MM.1S (cell line): ENCODE data around the gene SORL1-AS1.

ENCODE experiments used
- DNase-seq: peaks from one replicate; pipeline ENCODE4 v3.0.0-alpha.2; 2015
- H2AFZ ChIP-seq: fragments of 300-600 bp; sonication (generic); 2 replicates; pipeline ENCODE4 v1.6.0; 2016; ENCODE audit warnings: antibody characterized with exemption, low read length
- H3F3A ChIP-seq: fragments of 300-600 bp; sonication (generic); 2 replicates; pipeline ENCODE4 v1.6.1; 2016; ENCODE audit warnings: mild to moderate bottlenecking, antibody characterized with exemption, low read length, moderate library complexity, mixed read lengths; ENCODE audit not compliant: insufficient read depth
- H3K27ac ChIP-seq: fragments of 300-600 bp; sonication (generic); 2 replicates; pipeline ENCODE4 v1.5.1; 2016; ENCODE audit warnings: mild to moderate bottlenecking, low read length
- H3K27me3 ChIP-seq: fragments of 300-600 bp; sonication (generic); replicated peaks from 2 replicates; pipeline ENCODE4 v1.6.0; 2016; ENCODE audit warnings: low read length; ENCODE audit not compliant: insufficient read depth
- H3K36me3 ChIP-seq: fragments of 300-600 bp; sonication (generic); replicated peaks from 2 replicates; pipeline ENCODE4 v1.6.1; 2016; ENCODE audit warnings: mild to moderate bottlenecking, low read length, mixed read lengths; ENCODE audit not compliant: insufficient read depth
- H3K4me1 ChIP-seq: fragments of 300-600 bp; sonication (generic); 2 replicates; pipeline ENCODE4 v1.6.1; 2016; ENCODE audit warnings: low read length, mixed read lengths
- H3K4me2 ChIP-seq: fragments of 300-600 bp; sonication (generic); 2 replicates; pipeline ENCODE4 v1.6.0; 2016; ENCODE audit warnings: low read depth, low read length
- H3K4me3 ChIP-seq: fragments of 300-600 bp; sonication (generic); 2 replicates; pipeline ENCODE4 v1.5.1; 2016; ENCODE audit warnings: low read length, mixed read lengths
- H3K79me2 ChIP-seq: fragments of 300-600 bp; sonication (generic); 2 replicates; pipeline ENCODE4 v1.6.1; 2016; ENCODE audit warnings: mixed run types, low read length, mixed read lengths
- H3K9ac ChIP-seq: fragments of 300-600 bp; sonication (generic); 2 replicates; pipeline ENCODE4 v1.6.1; 2016; ENCODE audit warnings: low read length, mixed read lengths
- H3K9me2 ChIP-seq: fragments of 300-600 bp; sonication (generic); replicated peaks from 2 replicates; pipeline ENCODE4 v1.6.1; 2016; ENCODE audit warnings: mild to moderate bottlenecking, low read length, mixed read lengths; ENCODE audit not compliant: insufficient read depth
- H3K9me3 ChIP-seq: fragments of 300-600 bp; sonication (generic); replicated peaks from 2 replicates; pipeline ENCODE4 v1.6.1; 2016; ENCODE audit warnings: mild to moderate bottlenecking, low read length, mixed read lengths; ENCODE audit not compliant: insufficient read depth
- H4K20me1 ChIP-seq: fragments of 300-600 bp; sonication (generic); 2 replicates; pipeline ENCODE4 v1.6.1; 2016; ENCODE audit warnings: mild to moderate bottlenecking, low read length, moderate library complexity, mixed read lengths; ENCODE audit not compliant: insufficient read depth
- CTCF ChIP-seq: fragments of 300-600 bp; sonication (generic); IDR thresholded peaks from 2 replicates; pipeline ENCODE4 v1.5.1; 2016; ENCODE audit warnings: antibody characterized with exemption, low read length, mixed read lengths
- EZH2 ChIP-seq: fragments of 300-600 bp; sonication (generic); optimal IDR thresholded peaks from 2 replicates; pipeline ENCODE3; 2017; ENCODE audit warnings: low read depth, mild to moderate bottlenecking, antibody characterized with exemption, low read length, mixed read lengths
- EZH2phosphoT487 ChIP-seq: fragments of 300-600 bp; sonication (generic); IDR thresholded peaks from 2 replicates; pipeline ENCODE4 v1.6.1; 2018; ENCODE audit warnings: antibody characterized with exemption, low read length

SORL1-AS1 gene

DNA sequence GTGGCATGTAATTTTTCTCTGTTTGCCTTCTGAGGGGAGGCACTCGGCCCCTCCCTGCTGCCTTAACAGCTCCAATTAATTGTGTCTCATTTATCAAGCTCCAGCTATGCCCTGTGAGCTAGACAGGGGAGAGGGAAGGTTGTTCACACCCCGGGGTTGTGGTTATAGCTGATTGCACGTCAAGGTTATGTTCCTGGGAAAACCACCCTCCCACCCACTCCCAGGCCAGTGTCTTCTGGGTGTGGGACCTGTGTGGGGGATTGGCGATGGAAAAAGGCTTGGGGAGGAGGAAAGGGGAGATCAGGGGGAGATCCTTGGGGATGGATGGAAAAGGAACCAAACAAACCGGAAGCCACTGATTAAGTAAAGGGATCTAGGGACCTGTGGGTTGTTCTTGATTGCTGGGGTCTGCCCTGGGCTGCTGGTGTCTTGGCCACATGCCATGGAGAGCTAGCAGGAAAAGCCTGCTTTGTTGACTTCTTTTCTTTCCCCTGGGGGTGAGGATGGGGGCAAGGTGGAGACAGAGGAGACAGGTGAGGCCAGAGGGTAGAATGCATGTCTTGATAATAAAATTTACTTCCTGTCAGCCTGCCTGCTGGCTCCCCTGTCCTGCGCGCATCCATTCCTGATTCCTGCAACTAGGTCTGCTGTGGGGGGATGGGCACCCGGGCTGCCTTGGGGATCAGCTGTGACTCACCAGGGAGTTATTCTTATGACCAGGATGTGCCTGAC is 13.5 kb upstream of the SORL1-AS1 start:
- Histone ChIP-seq H3F3A (no peaks in the 10 kb centered on the region), H3K9me2 (no peaks in the 10 kb centered on the region), H3K79me2 (no peaks in the 10 kb centered on the region), H3K27ac (no peak overlapping the region), H3K9ac (no peak overlapping the region), H3K4me2 (no peak overlapping the region), H3K4me1 (no peaks in the 10 kb centered on the region), H3K9me3 (no peaks in the 10 kb centered on the region), H3K36me3 (no peaks in the 10 kb centered on the region), H3K27me3 (no peaks in the 10 kb centered on the region), H2AFZ (no peak overlapping the region), H4K20me1 (no peaks in the 10 kb centered on the region), H3K4me3 (no peak overlapping the region)
- DNase-seq: no peak
- TF ChIP-seq EZH2 (no peak), EZH2phosphoT487 (no peak), CTCF (no peak)

DNA sequence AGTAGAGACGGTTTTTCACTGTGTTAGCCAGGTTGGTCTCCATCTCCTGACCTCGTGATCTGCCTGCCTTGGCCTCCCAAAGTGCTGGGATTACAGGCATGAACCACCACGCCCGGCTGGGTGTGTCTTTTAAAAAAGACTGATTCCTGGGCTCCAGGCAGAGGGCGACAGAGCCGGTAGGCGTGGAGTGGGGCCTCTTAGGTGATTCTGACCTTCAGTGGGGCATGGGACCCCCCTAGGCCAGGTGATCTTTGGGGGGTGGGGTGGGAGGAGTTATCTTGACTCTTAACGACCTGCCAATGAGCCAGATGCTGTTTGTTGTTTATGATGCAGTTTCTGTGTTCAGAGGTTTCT is 12.9 kb upstream of the SORL1-AS1 start:
- H3K79me2 ChIP-seq: no peaks in the 10 kb centered on the region
- no peaks in the 10 kb centered on the region for H3K9me2 ChIP-seq
- no peak for DNase-seq
- no peak overlapping the region for H3K4me3 ChIP-seq
- TF ChIP-seq EZH2: no peak
- TF ChIP-seq CTCF: no peak
- no peak for TF ChIP-seq EZH2phosphoT487
- no peak overlapping the region for H3K27ac ChIP-seq
- H3K4me2 ChIP-seq: no peak overlapping the region
- no peak overlapping the region for H2AFZ ChIP-seq
- no peaks in the 10 kb centered on the region for H4K20me1 ChIP-seq
- no peaks in the 10 kb centered on the region for H3K4me1 ChIP-seq
- no peaks in the 10 kb centered on the region for H3K9me3 ChIP-seq
- H3K36me3 ChIP-seq: no peaks in the 10 kb centered on the region
- no peaks in the 10 kb centered on the region for H3K27me3 ChIP-seq
- no peaks in the 10 kb centered on the region for H3F3A ChIP-seq
- H3K9ac ChIP-seq: no peak overlapping the region

DNA sequence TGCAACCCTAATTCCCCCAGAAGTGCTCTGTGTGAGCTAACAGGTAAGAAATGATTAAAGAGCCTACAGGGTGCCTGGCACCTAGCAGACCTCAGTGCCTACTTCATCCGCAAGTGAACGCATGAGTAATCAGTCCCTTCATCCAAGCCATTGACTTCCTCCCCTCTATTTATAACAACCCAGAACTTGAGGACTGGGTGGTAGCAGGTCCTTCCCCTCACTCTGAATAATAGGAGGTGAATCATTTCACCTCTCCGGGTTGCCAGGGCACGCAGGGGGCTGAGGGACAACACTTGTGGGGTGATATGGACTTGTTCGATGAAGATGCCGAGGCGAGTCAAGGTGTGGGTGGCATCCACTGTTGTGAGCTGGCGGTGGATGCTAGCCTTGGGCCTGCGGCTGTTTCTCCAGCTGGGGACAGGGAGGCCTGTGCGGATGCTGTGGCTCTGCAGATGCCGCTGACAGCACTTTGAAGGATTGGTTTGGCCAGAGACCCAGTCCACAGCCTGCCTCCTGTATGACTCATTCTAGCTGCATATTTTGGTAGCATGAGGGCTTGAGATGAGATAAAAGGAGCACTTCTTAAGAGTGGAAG is 11.7 kb upstream of the SORL1-AS1 start:
- no peak overlapping the region for H3K27ac ChIP-seq
- H3K36me3 ChIP-seq: no peaks in the 10 kb centered on the region
- H3F3A ChIP-seq: no peaks in the 10 kb centered on the region
- no peaks in the 10 kb centered on the region for H3K27me3 ChIP-seq
- H3K4me2 ChIP-seq: no peak overlapping the region
- H4K20me1 ChIP-seq: no peaks in the 10 kb centered on the region
- no peak for DNase-seq
- no peak overlapping the region for H2AFZ ChIP-seq
- no peaks in the 10 kb centered on the region for H3K79me2 ChIP-seq
- H3K4me1 ChIP-seq: no peaks in the 10 kb centered on the region
- no peak overlapping the region for H3K9ac ChIP-seq
- H3K4me3 ChIP-seq: no peak overlapping the region
- no peaks in the 10 kb centered on the region for H3K9me3 ChIP-seq
- TF ChIP-seq EZH2 (no peak), EZH2phosphoT487 (no peak), CTCF (no peak)
- no peaks in the 10 kb centered on the region for H3K9me2 ChIP-seq
